DMS 273 treated with DMSO at 0.1 percent for 48 hours (cell line): ENCODE data around the gene C6orf136.

Source experiments
- DNase-seq: peaks from one replicate; lab custom pipeline; 2025; lab: John Stamatoyannopoulos, UW

The C6orf136 gene

GRCh38 chr6:30615958-30616810 is 30.7 kb upstream of the C6orf136 start:
- DNase-seq, result peak; percentile 87

GRCh38 chr6:30616811-30617564 is 29.9 kb upstream of the C6orf136 start, which contains the start of gene PPP1R10:
TSS of gene PPP1R10 (minus strand) at chr6:30617243. CDS start at chr6:30609944, 7,299 bp downstream.
- peak; percentile 99 for DNase-seq

- peak; percentile 95 for DNase-seq
These were observed 29.2 kb upstream of the C6orf136 start, which contains the start of gene MRPS18B for GRCh38 chr6:30617565-30618269. TSS of gene MRPS18B (plus strand) at chr6:30617840. CDS start at chr6:30617866, 26 bp downstream.

GRCh38 chr6:30618270-30618797 is 28.6 kb upstream of the C6orf136 start:
- peak; percentile 64 for DNase-seq

- DNase-seq, result no peak
These were observed 27.4 kb upstream of the C6orf136 start for GRCh38 chr6:30619561-30619960.

- DNase-seq, result no peak
These were observed 21.4 kb upstream of the C6orf136 start for GRCh38 chr6:30625511-30625910.

GRCh38 chr6:30626484-30627366 is 20.2 kb upstream of the C6orf136 start, which contains the start of gene ATAT1:
TSS of gene ATAT1 (plus strand) at chr6:30626874.
- DNase-seq, result peak; percentile 61

- DNase-seq, result no peak
These were observed 11.1 kb upstream of the C6orf136 start for GRCh38 chr6:30635834-30636233.

GRCh38 chr6:30640481-30640880 is 6.5 kb upstream of the C6orf136 start:
- no peak for DNase-seq

GRCh38 chr6:30641048-30641447 is 5.9 kb upstream of the C6orf136 start:
- no peak for DNase-seq

- no peak for DNase-seq
These were observed 3.3 kb upstream of the C6orf136 start for GRCh38 chr6:30643656-30644055.

GRCh38 chr6:30644769-30645168 is 2.2 kb upstream of the C6orf136 start:
- no peak for DNase-seq

GRCh38 chr6:30645989-30646388 is 944 bp upstream of the C6orf136 start:
- no peak for DNase-seq

GRCh38 chr6:30647242-30648116 is 546 bp downstream of the C6orf136 start:
- DNase-seq, result no peak

GRCh38 chr6:30651143-30651542 is 4.2 kb downstream of the C6orf136 start:
- DNase-seq, result no peak

- DNase-seq, result no peak
These were observed 8.1 kb downstream of the C6orf136 start for GRCh38 chr6:30654798-30655742.

- DNase-seq, result no peak
These were observed 8.8 kb downstream of the C6orf136 start for GRCh38 chr6:30655743-30656094.

- DNase-seq, result no peak
These were observed 9.6 kb downstream of the C6orf136 start for GRCh38 chr6:30656513-30656912.

GRCh38 chr6:30657454-30657853 is 10.5 kb downstream of the C6orf136 start:
- no peak for DNase-seq
